K562 (cell line): ENCODE data around the gene FAM149A. TPM values are rescaled to one million over a fixed set of nuclear protein-coding genes. Genes with fewer than 3 reads are reported as not detected.
A peak's percentile ranks its signal among the peaks of the same experiment; 100 is the strongest.

Experiments
- ATAC-seq: fragments of 200-7000 bp; cut with Tn5 transposase; 3 replicates; pipeline ENCODE4 v1.9.1; 2020; ENCODE audit warnings: moderate library complexity
- BruUV-seq: library from RNA; stranded (reverse); fragments of 400-500 nt; replicated peaks from 2 replicates; lab custom pipeline; 2021; lab: Mats Ljungman, UMichigan
- CTCF ChIA-PET: fragments of 300-600 bp; formaldehyde crosslinking; extraction: SDS; loops from one replicate; lab custom pipeline; 2021; ENCODE audit warnings: low intra/inter-chr PET ratio; lab: Yijun Ruan, JAX
- POLR2A ChIA-PET: fragments of 300-600, 350-650 bp; sonication (Branson Sonifier 250); formaldehyde crosslinking; extraction: SDS; loops from one replicate; lab custom pipeline; 2021; ENCODE audit warnings: antibody characterized with exemption, inconsistent platforms; lab: Yijun Ruan, JAX
- DNase-seq, 4 experiments: peaks; one replicate each; pipeline versions ENCODE4 v3.0.0 to v3.0.0-alpha.2; 2011 to 2018; ENCODE audit warnings: low spot score in 3 of 4, mixed read lengths in 3 of 4; ENCODE audit errors: extremely low read depth in 1 of 4
- FAIRE-seq: peaks from 2 replicates; lab custom pipeline; 2011; peaks lifted over from hg19 to GRCh38; lab: Jason Lieb, UNC
- H2AFZ ChIP-seq: 2 replicates; pipeline ENCODE4 v1.6.0; 2011; ENCODE audit warnings: low read depth, low read length, control low read depth, inconsistent platforms
- H3K27ac ChIP-seq: fragments of 200-600 bp; 3 replicates; pipeline ENCODE4 v1.8.0; 2011; ENCODE audit warnings: low read depth, mild to moderate bottlenecking, control low read depth, inconsistent platforms, low read length, moderate library complexity, mixed read lengths; ENCODE audit errors: extremely low read depth
- H3K27me3 ChIP-seq, 2 experiments: fragments of 300-600 bp in 1 of 2; 2 replicates in 1 of 2; 3 replicates in 1 of 2; pipeline versions ENCODE4 v1.6.0 to v1.8.0; 2011; ENCODE audit warnings: inconsistent platforms in 2 of 2, low read length in 2 of 2, mild to moderate bottlenecking in 1 of 2, mixed read lengths in 1 of 2, moderate library complexity in 1 of 2; ENCODE audit not compliant: control insufficient read depth in 2 of 2, insufficient read depth in 2 of 2
- H3K36me3 ChIP-seq: fragments of 300-600 bp; 3 replicates; pipeline ENCODE4 v1.8.0; 2011; ENCODE audit warnings: mild to moderate bottlenecking, low read length, inconsistent platforms; ENCODE audit not compliant: control insufficient read depth, insufficient read depth
- H3K4me1 ChIP-seq, 2 experiments: fragments of 200-600 bp in 1 of 2; replicated peaks in 1 of 2; 2 replicates in 1 of 2; 3 replicates in 1 of 2; pipeline versions ENCODE4 v1.5.1 to v1.8.0; 2011; ENCODE audit warnings: inconsistent platforms in 2 of 2, low read length in 2 of 2, mild to moderate bottlenecking in 1 of 2, mixed read lengths in 1 of 2, moderate library complexity in 1 of 2; ENCODE audit not compliant: control insufficient read depth in 2 of 2, insufficient read depth in 2 of 2
- H3K4me2 ChIP-seq: 2 replicates; pipeline ENCODE4 v1.6.1; 2011; ENCODE audit warnings: low read length, control low read depth, inconsistent platforms, mixed read lengths; ENCODE audit not compliant: insufficient read depth
- H3K4me3 ChIP-seq: fragments of 200-600 bp; sonication (generic), shearing (Covaris generic); 2 replicates; pipeline ENCODE4 v1.5.1; 2016; ENCODE audit warnings: control low read depth, inconsistent platforms
- H3K79me2 ChIP-seq: fragments of 200-600 bp; 3 replicates; pipeline ENCODE4 v1.8.0; 2011; ENCODE audit warnings: low read length, inconsistent platforms; ENCODE audit not compliant: control insufficient read depth, insufficient read depth
- H3K9ac ChIP-seq, 2 experiments: 2 replicates each; pipeline versions ENCODE4 v1.6.0 to v1.6.1; 2011; ENCODE audit warnings: low read depth in 2 of 2, low read length in 2 of 2, control low read depth in 1 of 2, inconsistent platforms in 1 of 2, mild to moderate bottlenecking in 1 of 2, mixed read lengths in 1 of 2; ENCODE audit not compliant: insufficient read depth in 1 of 2
- H3K9me1 ChIP-seq: one replicate; pipeline ENCODE4 v1.6.0; 2011; ENCODE audit warnings: inconsistent platforms, mild to moderate bottlenecking, low read length, moderate library complexity; ENCODE audit not compliant: control insufficient read depth, insufficient read depth
- H3K9me3 ChIP-seq: replicated peaks from 2 replicates; pipeline ENCODE4 v1.5.1; 2011; ENCODE audit warnings: low read depth, low read length, inconsistent platforms; ENCODE audit not compliant: control insufficient read depth, insufficient read depth
- H4K20me1 ChIP-seq: replicated peaks from 2 replicates; pipeline ENCODE4 v1.6.1; 2011; ENCODE audit warnings: low read length, inconsistent platforms, mixed read lengths; ENCODE audit not compliant: control insufficient read depth, insufficient read depth
- BRD4 ChIP-seq: fragments of 200-600 bp; sonication (generic); IDR thresholded peaks from 2 replicates; pipeline ENCODE4 v1.6.1; 2017; ENCODE audit warnings: inconsistent platforms
- CBX3 ChIP-seq, 2 experiments: IDR thresholded peaks; 1 replicate in 1 of 2; 2 replicates in 1 of 2; pipeline ENCODE4 v1.6.1; 2012; ENCODE audit warnings: inconsistent platforms in 2 of 2, low read length in 2 of 2, borderline replicate concordance in 1 of 2, control low read depth in 1 of 2
- JUN ChIP-seq, 2 experiments: sonication (generic) in 1 of 2; formaldehyde crosslinking in 1 of 2; IDR thresholded peaks; 2 replicates each; pipeline versions ENCODE4 v1.6.1 to v1.8.0; 2012 to 2022; ENCODE audit warnings: borderline replicate concordance in 2 of 2, mild to moderate bottlenecking in 2 of 2, improper control_type of control experiment in 1 of 2, low read depth in 1 of 2, low read length in 1 of 2, missing genetic modification reagents in 1 of 2
- MTA1 ChIP-seq: fragments of 450-650 bp; IDR thresholded peaks from 2 replicates; pipeline ENCODE4 v1.6.1; 2017; ENCODE audit warnings: borderline replicate concordance
- NBN ChIP-seq: fragments of 450-650 bp; IDR thresholded peaks from 2 replicates; pipeline ENCODE4 v1.6.1; 2016; ENCODE audit warnings: low read depth, mild to moderate bottlenecking
- NR1H2 ChIP-seq: sonication (generic); formaldehyde crosslinking; IDR thresholded peaks from 2 replicates; pipeline ENCODE4 v1.4.0; 2020; ENCODE audit warnings: mild to moderate bottlenecking, missing genetic modification reagents
- PHTF2 ChIP-seq: fragments of 250-450 bp; sonication (Bioruptor Pico); IDR thresholded peaks from 2 replicates; pipeline ENCODE4 v1.5.0; 2021; ENCODE audit warnings: mild to moderate bottlenecking
- POU5F1 ChIP-seq: fragments of 150-350 bp; IDR thresholded peaks from 2 replicates; pipeline ENCODE4 v1.6.1; 2014; ENCODE audit warnings: borderline replicate concordance, low read length, low read depth, mild to moderate bottlenecking; ENCODE audit not compliant: partially characterized antibody
- RHOXF2B ChIP-seq: fragments of 250-450 bp; sonication (Bioruptor Pico); conservative IDR thresholded peaks from 2 replicates; pipeline ENCODE4 v1.5.1; 2021
- TCFL5 ChIP-seq: fragments of 250-450 bp; sonication (Bioruptor Pico); conservative IDR thresholded peaks from 2 replicates; pipeline ENCODE4 v1.6.1; 2021; ENCODE audit warnings: mild to moderate bottlenecking, moderate library complexity, matching md5 sums
- ZFP1 ChIP-seq: fragments of 450-650 bp; formaldehyde crosslinking; IDR thresholded peaks from 2 replicates; pipeline ENCODE4 v1.4.0; 2020; ENCODE audit warnings: mild to moderate bottlenecking, mixed read lengths
- ZKSCAN3 ChIP-seq: fragments of 250-450 bp; sonication (Bioruptor Pico); IDR thresholded peaks from 2 replicates; pipeline ENCODE4 v1.4.0; 2020
- WGBS: fragments of 100-300 bp; shearing (Covaris generic); methylation state at CpG from one replicate; pipeline ENCODE4 v1.1.6; 2016; ENCODE audit warnings: low coverage, mixed read lengths; ENCODE audit not compliant: insufficient coverage; ENCODE audit errors: missing lambda C conversion rate; 5-methylcytosine and 5-hydroxymethylcytosine counted together
- in situ Hi-C: fragments of 300-500 bp; cut with MboI; formaldehyde crosslinking; loops from 4 replicates; pipeline ENCODE4 v1.15.0; 2018; ENCODE audit warnings: inconsistent platforms, mixed read lengths
- intact Hi-C: fragments of 100-400 bp; cut with micrococcal nuclease; formaldehyde crosslinking; loops from 2 replicates; pipeline ENCODE4 v1.14.2; 2022
- polyA plus RNA-seq, 8 experiments: library from polyadenylated mRNA; depleted of rRNA in 4 of 8; stranded (reverse) in 5 of 8; unstranded in 3 of 8; fragments of >200 nt; fragmentation: Nextera tagmentation in 2 of 8; fragmentation: Illumina TruSeq in 1 of 8; extraction: Ambion mirVana in 2 of 8; extraction: Trizol in 1 of 8; gene quantifications; 2 replicates each; pipeline versions ENCODE4 v1.2.1 to v1.2.3, GENCODE V29; 2011 to 2014; ENCODE audit warnings: inconsistent platforms in 1 of 8, missing spikeins in 1 of 8
- total RNA-seq, 7 experiments: library from RNA; depleted of rRNA in 6 of 7; stranded (reverse); fragments of >200 nt in 6 of 7; fragmentation: Illumina TruSeq in 2 of 7; extraction: Trizol in 2 of 7; gene quantifications; 2 replicates each; pipeline versions ENCODE4 v1.2.1 to v1.2.3, GENCODE V29; 2011 to 2021; ENCODE audit warnings: low replicate concordance in 1 of 7
- TF ChIP-seq, protein P1 (sequence below), 2 experiments: IDR thresholded peaks in 1 of 2; conservative IDR thresholded peaks in 1 of 2; 2 replicates each; pipeline ENCODE4 v1.6.1; 2016; ENCODE audit warnings: low read depth in 2 of 2, mild to moderate bottlenecking in 1 of 2, missing compliant biosample characterization in 1 of 2, missing genetic modification characterization in 1 of 2, moderate library complexity in 1 of 2
- TF ChIP-seq, protein P2 (sequence below), 2 experiments: IDR thresholded peaks; 2 replicates each; pipeline ENCODE4 v1.6.1; 2011; ENCODE audit warnings: borderline replicate concordance in 1 of 2, control low read depth in 1 of 2, low read depth in 1 of 2, low read length in 1 of 2, mild to moderate bottlenecking in 1 of 2, mixed read lengths in 1 of 2, moderate library complexity in 1 of 2; ENCODE audit not compliant: insufficient read depth in 1 of 2, insufficient read length in 1 of 2, poor library complexity in 1 of 2, severe bottlenecking in 1 of 2; ENCODE audit errors: extremely low read depth in 1 of 2
- TF ChIP-seq, protein P3 (sequence below): fragments of 450-650 bp; formaldehyde crosslinking; IDR thresholded peaks from 2 replicates; pipeline ENCODE4 v1.4.0; 2022; ENCODE audit warnings: mild to moderate bottlenecking, moderate library complexity

Gene FAM149A
- total and polyA plus RNA-seq, 9 of the 15 experiments (the other 6 are each of a cell fraction or from before 2014, with no cell fraction given) = not detected

DNA sequence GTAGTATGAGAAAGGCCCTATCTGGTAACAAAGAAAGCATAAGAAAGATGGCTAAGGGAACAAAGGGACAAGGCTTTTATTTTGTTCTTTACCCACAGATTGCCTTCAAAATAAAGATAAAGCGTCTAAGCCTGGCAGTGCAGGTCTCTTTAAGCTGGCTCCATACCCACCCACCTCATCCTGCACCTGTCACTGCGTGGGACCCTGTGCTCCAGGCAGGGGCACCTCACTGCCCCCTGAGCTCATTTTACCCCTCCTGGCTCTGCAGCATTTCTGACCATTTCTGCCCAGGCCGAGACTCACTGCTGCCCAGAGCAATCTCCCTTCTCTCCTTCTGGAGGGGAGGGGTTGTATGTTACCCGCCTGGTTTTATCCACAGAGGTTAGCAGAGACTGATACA lies 85.2 kb downstream of the FAM149A start (continued):
- TF ChIP-seq, protein P1, sequence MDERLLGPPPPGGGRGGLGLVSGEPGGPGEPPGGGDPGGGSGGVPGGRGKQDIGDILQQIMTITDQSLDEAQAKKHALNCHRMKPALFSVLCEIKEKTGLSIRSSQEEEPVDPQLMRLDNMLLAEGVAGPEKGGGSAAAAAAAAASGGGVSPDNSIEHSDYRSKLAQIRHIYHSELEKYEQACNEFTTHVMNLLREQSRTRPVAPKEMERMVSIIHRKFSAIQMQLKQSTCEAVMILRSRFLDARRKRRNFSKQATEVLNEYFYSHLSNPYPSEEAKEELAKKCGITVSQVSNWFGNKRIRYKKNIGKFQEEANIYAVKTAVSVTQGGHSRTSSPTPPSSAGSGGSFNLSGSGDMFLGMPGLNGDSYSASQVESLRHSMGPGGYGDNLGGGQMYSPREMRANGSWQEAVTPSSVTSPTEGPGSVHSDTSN (CRISPR knock-in tag; IDR thresholded peaks at IDR 0.05; ENCODE audit: low read depth) = no peak
- TF ChIP-seq, protein P1 (tag; conservative IDR thresholded peaks at IDR 0.05; ENCODE audit: low read depth) = no peak
- TF ChIP-seq, protein P2, sequence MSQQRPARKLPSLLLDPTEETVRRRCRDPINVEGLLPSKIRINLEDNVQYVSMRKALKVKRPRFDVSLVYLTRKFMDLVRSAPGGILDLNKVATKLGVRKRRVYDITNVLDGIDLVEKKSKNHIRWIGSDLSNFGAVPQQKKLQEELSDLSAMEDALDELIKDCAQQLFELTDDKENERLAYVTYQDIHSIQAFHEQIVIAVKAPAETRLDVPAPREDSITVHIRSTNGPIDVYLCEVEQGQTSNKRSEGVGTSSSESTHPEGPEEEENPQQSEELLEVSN (IDR thresholded peaks at IDR 0.05; ENCODE audit: borderline replicate concordance in 1 of 2, extremely low read depth in 1 of 2, insufficient read depth in 1 of 2, insufficient read length in 1 of 2, low read depth in 1 of 2, low read length in 1 of 2, poor library complexity in 1 of 2, severe bottlenecking in 1 of 2) = no peak
- TF ChIP-seq ZKSCAN3 (CRISPR knock-in tag) (no peak), MTA1 (no peak)

DNA sequence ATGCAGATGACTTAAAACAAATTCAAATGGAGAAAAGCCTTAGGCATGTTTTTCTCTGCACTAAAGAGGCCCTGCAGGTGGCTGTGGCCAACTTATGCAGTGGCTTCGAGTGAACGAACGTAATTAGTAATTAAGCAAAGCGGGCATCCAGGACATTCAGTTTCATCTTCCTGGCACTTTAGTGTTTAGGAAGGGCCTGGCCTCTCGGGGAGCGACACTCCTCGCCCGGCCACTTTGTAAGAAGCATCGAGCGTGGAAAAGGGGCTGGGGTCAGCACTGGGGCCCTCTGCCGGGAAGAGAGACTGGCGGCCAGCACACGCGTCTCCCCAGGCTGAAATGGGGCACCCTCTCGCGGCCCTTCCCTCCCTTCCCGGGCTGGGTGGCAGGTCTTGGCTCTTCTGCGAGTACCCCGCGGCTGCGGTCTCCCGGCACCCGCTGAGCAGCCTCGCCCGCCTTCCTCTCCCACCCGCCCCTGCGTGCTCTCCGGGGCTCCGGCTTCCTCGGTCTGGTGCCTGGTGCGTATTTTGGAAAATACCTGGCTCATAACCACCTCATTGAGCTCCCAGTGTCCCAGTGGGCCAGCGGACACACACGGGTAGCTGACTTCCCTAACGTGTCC lies 86.2 kb downstream of the FAM149A start:
- no peaks in the 10 kb centered on the region; a peak in 1 of 5 replicates for H3K27me3 ChIP-seq
- H3K36me3 ChIP-seq = no peaks in the 10 kb centered on the region
- H3K9me1 ChIP-seq = no peaks in the 10 kb centered on the region
- peak; percentile 70 for ATAC-seq
- peak overlapping the region; percentile 78 for H3K4me3 ChIP-seq
- peak; percentile 11 for FAIRE-seq
- ChIA-PET CTCF (no interaction called here), POLR2A (interaction anchor here (0.8 to 2.0 kb wide), 3 partner anchors 13 kb away, joined by 3 to 12 read pairs (median 4); no protein-coding TSS in a partner anchor)
- H2AFZ ChIP-seq = peak overlapping the region; percentile 97
- intact Hi-C loops (no loop called here), in situ Hi-C loops (no loop called here)
- H3K4me1 ChIP-seq = peaks cover 13 to 16% of the 10 kb centered on the region in 2 experiments
- 2% methylated on average over 26 of the region's 34 CpGs for WGBS
- BruUV-seq = TSS peak; percentile 92
- peaks cover 23% of the 10 kb centered on the region for H3K79me2 ChIP-seq
- H3K9ac ChIP-seq = peak overlapping the region; percentile 87 to 98
- no peaks in the 10 kb centered on the region for H4K20me1 ChIP-seq
- no peaks in the 10 kb centered on the region for H3K9me3 ChIP-seq
- peak; percentile 53 to 68 (median 54) for DNase-seq
- H3K4me2 ChIP-seq = peak overlapping the region; percentile 90
- H3K27ac ChIP-seq = peak overlapping the region; percentile 94
- no peak for TF ChIP-seq POU5F1
- no peak for TF ChIP-seq BRD4
- TF ChIP-seq NBN = no peak
- TF ChIP-seq ZFP1 (CRISPR knock-in tag) = no peak
- no peak for TF ChIP-seq JUN (IDR thresholded peaks at IDR 0.05; ENCODE audit: borderline replicate concordance, low read depth, low read length)
- TF ChIP-seq JUN (CRISPR knock-in tag; IDR thresholded peaks at IDR 0.05; ENCODE audit: borderline replicate concordance) = no peak
- no peak for TF ChIP-seq PHTF2 (CRISPR knock-in tag)
- no peak for TF ChIP-seq TCFL5 (CRISPR knock-in tag)
- TF ChIP-seq CBX3 (IDR thresholded peaks at IDR 0.05; ENCODE audit: borderline replicate concordance in 1 of 2, low read length in 2 of 2) = no peak
- peak; percentile 93; the same call in 1 of the 2 replicates for TF ChIP-seq NR1H2
- TF ChIP-seq, protein P3, sequence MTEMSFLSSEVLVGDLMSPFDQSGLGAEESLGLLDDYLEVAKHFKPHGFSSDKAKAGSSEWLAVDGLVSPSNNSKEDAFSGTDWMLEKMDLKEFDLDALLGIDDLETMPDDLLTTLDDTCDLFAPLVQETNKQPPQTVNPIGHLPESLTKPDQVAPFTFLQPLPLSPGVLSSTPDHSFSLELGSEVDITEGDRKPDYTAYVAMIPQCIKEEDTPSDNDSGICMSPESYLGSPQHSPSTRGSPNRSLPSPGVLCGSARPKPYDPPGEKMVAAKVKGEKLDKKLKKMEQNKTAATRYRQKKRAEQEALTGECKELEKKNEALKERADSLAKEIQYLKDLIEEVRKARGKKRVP (CRISPR knock-in tag) = no peak
- no peak for TF ChIP-seq RHOXF2B (CRISPR knock-in tag)
